Activated T-helper 1 cell treated with anti-CD3 and anti-CD28 coated beads, Interleukin-12 subunit alpha, Interleukin-12 subunit beta, Interleukin-2, Interleukin-4 antibody, amounts not matched to agents 30 ng/mL and 10 ng/mL and 1 ng/mL, durations not matched to agents 14 hours and 24 hours and 36 hours (primary cell): ENCODE data around the gene CIB1. TPM values are rescaled to one million over a fixed set of nuclear protein-coding genes. Genes with fewer than 3 reads are reported as not detected.
"Not testable (repeated sequence)": the region's sequence is repeated elsewhere in the genome, so short reads cannot be mapped to it uniquely, and the experiment has no call there.

Experiments used
- DNase-seq: peaks from one replicate; pipeline ENCODE4 v3.0.0; 2021; ENCODE audit warnings: low spot score
- H3K27ac Mint-ChIP-seq: one replicate; pipeline ENCODE4 v1.8.0; 2021; ENCODE audit warnings: mild to moderate bottlenecking, mixed read lengths
- H3K27me3 Mint-ChIP-seq: one replicate; pipeline ENCODE4 v1.8.0; 2022; ENCODE audit warnings: mild to moderate bottlenecking, moderate library complexity, mixed read lengths; ENCODE audit not compliant: insufficient read depth
- H3K36me3 Mint-ChIP-seq: one replicate; pipeline ENCODE4 v1.8.0; 2021; ENCODE audit warnings: low read depth, mixed read lengths
- H3K4me1 Mint-ChIP-seq: one replicate; pipeline ENCODE4 v1.8.0; 2021; ENCODE audit warnings: low read depth, mixed read lengths
- H3K4me3 Mint-ChIP-seq: one replicate; pipeline ENCODE4 v1.8.0; 2021; ENCODE audit warnings: mild to moderate bottlenecking, moderate library complexity, mixed read lengths
- H3K9me3 Mint-ChIP-seq: one replicate; pipeline ENCODE4 v1.8.0; 2021; ENCODE audit warnings: mixed read lengths
- intact Hi-C: fragments of 100-400 bp; cut with micrococcal nuclease; formaldehyde crosslinking; loops from one replicate; pipeline ENCODE4 v1.15.1; 2024
- total RNA-seq: library from RNA; stranded (reverse); gene quantifications from 2 replicates; pipeline ENCODE4 v1.2.3, GENCODE V29; 2022

CIB1 gene
- total RNA-seq, 1 donor from 2014 or later = 145 TPM

DNA sequence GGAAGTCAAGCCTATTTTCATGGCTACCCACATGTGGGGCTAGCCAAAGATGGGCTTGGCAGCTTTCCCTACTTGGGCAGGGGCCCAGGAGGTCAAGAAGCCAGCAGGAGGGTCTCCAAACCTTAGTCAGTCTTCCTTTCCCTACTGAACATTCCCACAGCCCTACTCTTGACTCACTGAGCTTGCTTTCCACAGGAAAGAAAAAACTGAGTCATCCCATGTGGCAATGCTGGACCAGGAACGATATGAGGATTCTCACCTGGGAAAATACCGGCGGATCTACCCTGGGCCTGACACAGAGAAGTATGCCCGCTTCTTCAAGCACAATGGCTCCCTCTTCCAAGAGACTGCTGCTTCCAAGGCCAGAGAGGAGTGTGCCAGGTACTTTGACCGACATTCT is 28.1 kb upstream of the CIB1 start:
- H3K9me3 Mint-ChIP-seq = no peaks in the 10 kb centered on the region
- peaks cover 4% of the 10 kb centered on the region for H3K36me3 Mint-ChIP-seq
- DNase-seq = no peak
- intact Hi-C loops = loop anchor here (10.0 kb wide), 2 partner anchors 673 to 927 kb away; partner anchors contain the start of genes HDDC3, POLG and UNC45A
- H3K4me1 Mint-ChIP-seq = peaks cover 22% of the 10 kb centered on the region
- no peaks in the 10 kb centered on the region for H3K27me3 Mint-ChIP-seq
- H3K27ac Mint-ChIP-seq = no peak overlapping the region
- H3K4me3 Mint-ChIP-seq = no peak overlapping the region

DNA sequence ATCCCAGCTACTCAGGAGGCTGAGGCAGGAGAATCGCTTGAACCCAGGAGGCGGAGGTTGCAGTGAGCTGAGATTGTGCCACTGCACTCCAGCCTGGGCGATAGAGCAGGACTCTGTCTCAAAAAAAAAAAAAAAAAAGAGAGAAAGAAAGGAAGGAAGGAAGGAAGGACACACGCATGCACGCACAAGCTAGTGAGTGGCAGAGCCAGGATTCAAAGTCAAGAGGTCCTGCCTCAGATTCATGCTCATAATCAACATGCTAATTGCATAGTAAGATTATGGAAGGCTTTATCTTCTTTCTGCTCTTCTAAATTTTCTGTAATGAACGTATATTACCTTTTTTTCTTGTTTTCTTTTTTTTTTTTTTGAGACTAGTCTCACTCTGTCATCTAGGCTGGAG is 27.0 kb upstream of the CIB1 start:
- intact Hi-C loops = loop anchor here (10.0 kb wide), 2 partner anchors 674 to 926 kb away; partner anchors contain the start of genes HDDC3, POLG and UNC45A
- not testable (repeated sequence) for H3K27me3 Mint-ChIP-seq, DNase-seq, H3K9me3 Mint-ChIP-seq, H3K36me3 Mint-ChIP-seq, H3K4me3 Mint-ChIP-seq, H3K27ac Mint-ChIP-seq
- H3K4me1 Mint-ChIP-seq = peaks cover 22% of the 10 kb centered on the region

- Mint-ChIP-seq H3K4me1 (peaks cover 16% of the 10 kb centered on the region), H3K27me3 (peaks cover 3% of the 10 kb centered on the region), H3K36me3 (no peaks in the 10 kb centered on the region), H3K4me3 (no peak overlapping the region), H3K9me3 (no peaks in the 10 kb centered on the region), H3K27ac (no peak overlapping the region)
- no peak for DNase-seq
- intact Hi-C loops = no loop called here
Observed at GRCh38 chr15:90259524-90259923, 25.8 kb upstream of the CIB1 start.

- H3K4me1 Mint-ChIP-seq = peaks cover 8% of the 10 kb centered on the region
- intact Hi-C loops = no loop called here
- no peaks in the 10 kb centered on the region for H3K36me3 Mint-ChIP-seq
- no peak for DNase-seq
- H3K27ac Mint-ChIP-seq = no peak overlapping the region
- no peak overlapping the region for H3K4me3 Mint-ChIP-seq
- no peaks in the 10 kb centered on the region for H3K9me3 Mint-ChIP-seq
- peaks cover 6% of the 10 kb centered on the region for H3K27me3 Mint-ChIP-seq
Observed at GRCh38 chr15:90257776-90258175, 24.0 kb upstream of the CIB1 start.

GRCh38 chr15:90249203-90249863 is 15.6 kb upstream of the CIB1 start, which contains the start of gene TTLL13:
Gene TTLL13 (plus strand): TSS chr15:90249556. CDS start chr15:90250631, 1,075 bp downstream.
- peak; percentile 82 for DNase-seq
- H3K27me3 Mint-ChIP-seq = peaks cover 8% of the 10 kb centered on the region
- peak within 1 kb of the TSS; percentile 48 for H3K27ac Mint-ChIP-seq
- intact Hi-C loops = loop anchor here (1.0 kb wide), 2 partner anchors 15 to 16 kb away; partner anchors contain the start of genes GDPGP1 and NGRN
- H3K9me3 Mint-ChIP-seq = no peaks in the 10 kb centered on the region
- H3K36me3 Mint-ChIP-seq = no peaks in the 10 kb centered on the region
- H3K4me1 Mint-ChIP-seq = peaks cover 20% of the 10 kb centered on the region
- peak within 1 kb of the TSS; percentile 73 for H3K4me3 Mint-ChIP-seq

DNA sequence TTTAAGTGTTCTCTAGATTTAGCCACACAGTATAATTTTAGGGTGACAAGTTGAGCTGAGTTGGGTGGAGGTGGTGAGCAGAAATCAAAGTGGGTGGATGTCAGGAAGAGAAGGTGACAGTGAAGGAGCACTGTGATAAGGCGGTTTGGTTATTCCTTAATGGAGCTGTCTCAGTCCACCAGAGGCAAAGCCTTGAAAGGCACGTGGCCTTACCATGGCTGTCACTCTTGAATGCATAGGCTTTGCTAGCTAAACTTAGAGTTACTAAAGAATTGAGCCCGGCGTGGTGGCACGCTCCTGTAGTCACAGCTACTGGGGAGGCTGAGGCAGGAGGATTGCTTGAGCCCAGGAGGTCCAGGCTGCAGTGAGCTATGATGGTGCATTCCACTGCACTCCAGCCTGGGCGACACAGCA is 15.1 kb upstream of the CIB1 start:
- Mint-ChIP-seq H3K9me3 (no peaks in the 10 kb centered on the region), H3K27me3 (peaks cover 8% of the 10 kb centered on the region), H3K36me3 (no peaks in the 10 kb centered on the region), H3K4me3 (peak overlapping the region; percentile 69), H3K4me1 (peaks cover 20% of the 10 kb centered on the region), H3K27ac (peak overlapping the region; percentile 48)
- intact Hi-C loops = loop anchor here (1.0 kb wide), 2 partner anchors 14 to 17 kb away; partner anchors contain the start of genes GDPGP1 and NGRN
- DNase-seq = no peak

GRCh38 chr15:90243943-90244639 is 10.3 kb upstream of the CIB1 start:
- Mint-ChIP-seq H3K9me3 (no peaks in the 10 kb centered on the region), H3K27ac (no peak overlapping the region), H3K4me3 (no peak overlapping the region), H3K27me3 (peaks cover 4% of the 10 kb centered on the region), H3K36me3 (peaks cover 6% of the 10 kb centered on the region), H3K4me1 (peaks cover 12% of the 10 kb centered on the region)
- intact Hi-C loops = no loop called here
- DNase-seq = no peak

DNA sequence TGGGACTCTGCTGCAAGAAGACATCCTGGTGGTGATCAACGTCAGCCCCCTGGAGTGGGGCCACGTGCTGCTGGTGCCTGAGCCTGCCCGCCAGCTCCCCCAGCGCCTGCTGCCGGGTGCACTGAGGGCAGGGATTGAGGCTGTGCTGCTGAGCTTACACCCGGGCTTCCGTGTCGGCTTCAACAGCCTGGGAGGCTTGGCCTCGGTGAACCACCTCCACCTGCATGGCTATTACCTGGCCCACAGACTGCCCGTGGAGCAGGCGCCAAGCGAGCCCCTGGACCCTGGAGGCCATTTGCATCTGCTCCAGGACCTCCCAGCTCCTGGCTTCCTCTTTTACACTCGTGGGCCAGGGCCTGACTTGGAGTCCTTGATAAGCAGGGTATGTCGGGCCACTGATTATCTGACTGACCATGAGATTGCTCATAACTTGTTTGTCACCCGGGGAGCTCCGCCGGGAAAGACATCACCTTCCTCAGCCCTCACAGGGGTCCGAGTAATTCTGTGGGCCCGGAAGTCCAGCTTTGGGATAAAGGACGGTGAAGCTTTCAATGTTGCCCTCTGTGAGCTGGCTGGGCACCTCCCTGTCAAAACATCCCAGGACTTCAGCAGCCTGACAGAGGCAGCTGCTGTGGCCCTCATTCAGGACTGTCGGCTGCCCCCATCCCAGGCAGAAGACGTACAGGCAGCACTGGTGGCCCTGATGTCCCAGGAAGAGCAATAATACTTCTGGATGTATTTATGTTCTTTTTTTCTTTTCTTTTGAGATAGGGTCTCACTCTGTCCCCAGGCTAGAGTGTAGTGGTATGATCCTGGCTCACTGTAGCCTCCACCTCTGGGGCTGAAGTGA is 7.8 kb upstream of the CIB1 start:
- intact Hi-C loops = no loop called here
- Mint-ChIP-seq H3K36me3 (peaks cover 17% of the 10 kb centered on the region), H3K27ac (no peak overlapping the region), H3K9me3 (no peaks in the 10 kb centered on the region), H3K27me3 (no peaks in the 10 kb centered on the region), H3K4me1 (peaks cover 11% of the 10 kb centered on the region), H3K4me3 (no peak overlapping the region)
- DNase-seq = no peak

GRCh38 chr15:90240856-90241255 is 7.1 kb upstream of the CIB1 start:
- H3K9me3 Mint-ChIP-seq = no peaks in the 10 kb centered on the region
- intact Hi-C loops = no loop called here
- H3K27me3 Mint-ChIP-seq = no peaks in the 10 kb centered on the region
- H3K4me3 Mint-ChIP-seq = no peak overlapping the region
- peaks cover 20% of the 10 kb centered on the region for H3K36me3 Mint-ChIP-seq
- H3K4me1 Mint-ChIP-seq = peaks cover 16% of the 10 kb centered on the region
- no peak overlapping the region for H3K27ac Mint-ChIP-seq
- no peak for DNase-seq

DNA sequence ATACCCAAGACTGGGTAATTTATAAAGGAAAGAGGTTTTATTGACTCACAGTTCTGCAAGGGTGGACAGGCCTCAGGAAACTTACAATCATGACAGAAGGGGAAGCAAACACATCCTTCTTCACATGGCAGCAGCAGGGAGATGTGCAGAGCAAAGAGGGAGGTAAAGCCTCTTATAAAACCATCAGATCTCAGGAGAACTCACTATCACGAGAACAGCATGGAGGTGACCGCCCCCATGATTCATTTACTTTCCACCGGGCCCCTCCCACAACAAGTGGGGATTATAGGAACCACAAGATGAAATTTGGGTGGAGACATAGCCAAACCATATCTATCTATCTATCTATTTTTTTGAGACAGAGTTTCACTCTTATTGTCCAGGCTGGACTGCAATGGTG is 5.6 kb upstream of the CIB1 start:
- DNase-seq = no peak
- Mint-ChIP-seq H3K4me1 (peaks cover 25% of the 10 kb centered on the region), H3K36me3 (peaks cover 20% of the 10 kb centered on the region), H3K27ac (no peak overlapping the region), H3K4me3 (no peak overlapping the region), H3K9me3 (no peaks in the 10 kb centered on the region), H3K27me3 (no peaks in the 10 kb centered on the region)
- intact Hi-C loops = no loop called here

- H3K4me3 Mint-ChIP-seq = peak within 1 kb of the TSS; percentile 93
- DNase-seq = no peak
Observed at GRCh38 chr15:90234096-90234988, 601 bp upstream of the CIB1 start, which contains the start of gene GDPGP1. Gene GDPGP1 (plus strand): TSS chr15:90234209. CDS start chr15:90240909, 6,700 bp downstream.

More at GRCh38 chr15:90234096-90234988, 601 bp upstream of the CIB1 start, which contains the start of gene GDPGP1:
- no peaks in the 10 kb centered on the region for H3K9me3 Mint-ChIP-seq
- intact Hi-C loops = loop anchor here (1.0 kb wide), 6 partner anchors 15 to 341 kb away; partner anchors contain the start of genes AP3S2, IQGAP1, NGRN and SEMA4B
- H3K27me3 Mint-ChIP-seq = no peaks in the 10 kb centered on the region
- peaks cover 59% of the 10 kb centered on the region for H3K4me1 Mint-ChIP-seq
- peak within 1 kb of the TSS; percentile 94 for H3K27ac Mint-ChIP-seq
- H3K36me3 Mint-ChIP-seq = peaks cover 41% of the 10 kb centered on the region
